GM11168 (cell line): ENCODE data around the gene VPS35L.

Experiments used
- in situ Hi-C: fragments of 300-500 bp; cut with MboI; formaldehyde crosslinking; loops from one replicate; pipeline ENCODE4 v1.12.0; 2022; ENCODE audit warnings: low sequenced_read_pairs; ENCODE audit not compliant: unreplicated experiment

Gene VPS35L

DNA sequence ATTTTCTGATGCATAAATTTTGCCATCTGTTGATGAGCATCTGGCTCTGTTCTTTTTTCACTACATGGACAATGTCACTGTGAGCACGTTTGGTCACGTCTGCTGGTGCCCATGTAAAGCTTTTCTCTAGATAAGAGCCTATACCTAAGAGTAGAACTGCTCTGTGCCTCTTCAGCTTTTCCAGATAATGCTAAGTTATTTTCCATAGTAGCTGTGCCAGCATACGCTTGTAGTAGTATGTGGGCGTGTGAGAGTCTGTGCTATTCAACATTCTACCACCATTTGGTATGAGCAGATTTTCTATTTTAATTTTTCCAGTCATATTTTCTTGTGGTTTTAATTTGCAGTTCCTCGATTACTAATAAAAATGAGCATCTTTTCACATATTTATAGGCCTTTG, 33.2 kb downstream of the VPS35L start:
- in situ Hi-C loops, result no loop called here

GRCh38 chr16:19589106-19589505, 33.6 kb downstream of the VPS35L start:
- in situ Hi-C loops, result no loop called here

- in situ Hi-C loops, result no loop called here
Measured at GRCh38 chr16:19589771-19590302, 34.3 kb downstream of the VPS35L start.

GRCh38 chr16:19595043-19595767, 39.7 kb downstream of the VPS35L start:
- in situ Hi-C loops, result no loop called here

- in situ Hi-C loops, result no loop called here
Measured at GRCh38 chr16:19598805-19599510, 43.5 kb downstream of the VPS35L start.

DNA sequence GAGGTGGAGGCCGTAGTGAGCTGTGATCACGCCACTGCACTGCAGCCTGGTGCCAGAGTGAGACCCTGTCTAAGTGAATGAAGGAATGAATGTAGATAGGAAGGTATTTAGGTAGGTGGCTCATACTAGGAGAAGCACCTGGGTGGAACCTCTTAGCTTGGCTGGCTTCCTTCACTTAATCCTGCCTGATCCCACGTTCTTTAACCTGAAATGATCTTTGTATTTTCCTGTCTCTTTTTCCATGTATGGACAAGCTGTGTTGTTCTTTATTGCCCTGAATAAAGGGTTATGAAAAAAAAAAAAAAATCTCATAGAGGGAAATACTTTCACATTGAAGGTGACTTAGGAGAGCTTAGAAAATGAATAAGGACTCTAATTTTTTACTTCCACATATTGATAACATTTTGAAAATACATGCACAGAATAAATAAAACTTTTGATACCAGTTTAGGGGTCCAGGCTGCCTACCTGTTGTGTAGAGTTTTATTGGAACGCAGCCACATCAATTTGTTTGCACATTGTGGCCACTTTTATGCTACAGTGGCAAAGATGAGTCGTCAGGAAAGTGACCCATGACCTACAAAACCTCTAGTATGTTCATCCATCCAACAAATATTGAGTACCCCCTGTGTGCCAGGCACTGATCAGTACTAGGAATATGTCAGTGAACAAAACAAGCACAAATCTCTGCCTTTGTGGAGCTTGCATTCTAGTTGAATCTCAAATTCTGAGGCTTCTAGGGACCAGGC, 44.6 kb downstream of the VPS35L start:
- in situ Hi-C loops, result no loop called here

GRCh38 chr16:19601083-19601976, 45.8 kb downstream of the VPS35L start:
- in situ Hi-C loops, result no loop called here

DNA sequence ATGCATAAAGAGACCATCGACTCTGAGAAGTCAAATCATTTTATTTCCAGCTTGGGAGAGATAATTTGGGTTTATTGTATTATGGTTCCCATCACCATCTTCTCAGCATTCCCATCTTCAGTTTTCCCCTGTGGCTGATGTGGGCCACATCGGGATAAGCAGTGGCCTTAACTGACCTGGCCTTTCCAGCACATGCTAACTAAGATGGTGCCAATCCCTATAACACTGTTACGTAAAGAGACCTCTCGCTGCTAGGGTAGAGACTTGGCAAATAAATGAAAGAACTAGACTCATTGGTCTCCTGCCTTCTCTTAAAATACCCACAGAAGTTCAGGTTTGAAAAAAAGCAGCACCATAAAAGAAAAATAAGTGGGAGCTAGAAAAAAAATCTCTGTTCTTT, 49.4 kb downstream of the VPS35L start:
- in situ Hi-C loops, result no loop called here

DNA sequence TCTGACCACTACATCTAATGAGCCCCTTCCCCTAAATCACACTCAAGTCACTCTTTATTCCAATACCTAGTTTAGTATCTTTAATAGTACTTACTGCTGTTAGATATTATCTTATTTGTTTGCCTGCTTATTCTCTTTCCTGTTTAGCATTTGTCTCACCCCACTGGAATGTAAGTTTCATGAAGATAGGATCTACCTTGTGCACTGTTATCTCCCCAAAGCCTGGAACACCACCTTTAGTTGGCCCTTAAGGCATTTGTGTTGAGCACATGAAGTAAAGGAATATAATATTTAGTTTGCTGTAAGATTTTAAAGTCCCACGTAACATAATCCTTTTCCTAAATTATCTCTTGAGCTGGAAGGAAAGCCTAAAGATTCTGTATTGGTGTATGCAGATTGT, 50.2 kb downstream of the VPS35L start:
- in situ Hi-C loops, result no loop called here

GRCh38 chr16:19607616-19608280, 52.2 kb downstream of the VPS35L start:
- in situ Hi-C loops, result no loop called here

DNA sequence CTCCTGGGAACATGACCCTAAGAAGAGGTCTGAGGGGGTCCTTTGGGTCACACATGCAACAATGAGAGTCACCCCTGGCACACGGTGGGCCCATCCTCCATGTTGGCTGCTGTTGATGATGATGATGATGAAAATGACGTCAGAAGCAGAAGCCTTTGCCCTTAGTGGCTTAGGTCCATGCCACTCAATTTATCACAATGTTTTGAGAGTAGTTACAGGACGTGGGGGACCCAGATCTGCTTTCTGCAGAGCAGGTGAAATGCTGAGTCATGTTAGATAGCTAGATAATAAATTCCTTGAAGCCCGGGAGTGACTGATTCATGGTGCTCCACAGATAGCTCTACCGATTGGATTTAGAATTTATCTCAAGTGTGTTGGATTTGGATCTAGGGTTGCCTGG, 53.9 kb downstream of the VPS35L start:
- in situ Hi-C loops, result no loop called here

- in situ Hi-C loops, result no loop called here
Measured at GRCh38 chr16:19610200-19610599, 54.7 kb downstream of the VPS35L start.

DNA sequence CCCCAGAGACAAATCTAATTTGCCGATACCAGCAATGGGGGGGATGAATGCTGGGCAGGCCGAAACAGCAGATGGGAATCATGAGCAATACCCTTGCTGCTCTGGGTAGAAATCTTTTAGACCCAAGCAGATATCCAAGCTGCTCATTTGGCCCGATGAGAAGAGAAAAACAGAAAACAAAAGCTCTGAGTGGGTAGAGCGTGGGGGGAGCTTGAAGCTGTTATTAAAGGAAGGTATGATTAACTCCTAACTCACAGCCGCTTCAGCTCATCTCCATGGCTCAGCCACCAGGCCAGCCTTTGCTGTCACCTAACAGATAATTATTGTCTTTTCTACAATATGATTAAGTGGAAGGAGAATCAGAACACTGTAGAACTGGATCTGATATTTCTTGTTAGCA, 58.3 kb downstream of the VPS35L start:
- in situ Hi-C loops, result no loop called here

- in situ Hi-C loops, result no loop called here
Measured at GRCh38 chr16:19616241-19616640, 60.7 kb downstream of the VPS35L start.

DNA sequence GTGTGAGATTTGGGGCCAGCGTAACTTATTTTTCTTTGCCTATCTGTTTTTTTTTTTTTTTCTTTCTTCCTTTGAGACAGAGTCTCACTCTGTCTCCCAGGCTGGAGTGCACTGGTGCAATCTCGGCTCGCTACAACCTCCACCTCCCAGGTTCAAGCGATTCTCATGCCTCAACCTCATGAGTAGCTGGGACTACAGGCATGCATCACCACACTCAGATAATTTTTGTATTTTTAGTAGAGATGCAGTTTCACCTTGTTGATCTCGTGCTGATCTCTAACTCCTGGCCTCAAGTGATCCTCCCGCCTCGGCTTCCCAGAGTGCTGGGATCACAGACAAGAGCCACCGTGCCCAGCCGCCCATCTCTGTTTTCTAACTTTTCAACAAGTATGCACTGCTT, 63.4 kb downstream of the VPS35L start:
- in situ Hi-C loops, result no loop called here

DNA sequence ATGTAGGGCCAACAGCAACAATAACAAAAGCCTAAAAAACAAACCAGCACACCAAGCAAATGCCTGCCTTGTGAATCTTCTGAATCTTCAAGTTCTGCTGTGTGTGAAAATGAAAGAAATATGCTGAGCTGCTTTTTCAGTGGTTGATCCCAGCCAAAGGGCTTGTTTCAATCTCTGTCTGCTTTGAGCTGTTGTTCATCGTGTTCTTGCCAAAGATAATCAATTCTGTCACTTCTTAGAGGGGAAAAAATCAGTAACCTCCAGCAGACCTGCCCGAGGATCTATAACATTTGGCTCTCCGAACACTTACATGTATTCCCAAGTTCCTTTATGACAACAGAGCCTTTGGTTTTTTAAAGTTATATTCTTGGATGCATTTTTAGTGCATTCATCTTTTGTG, 65.9 kb downstream of the VPS35L start:
- in situ Hi-C loops, result no loop called here

DNA sequence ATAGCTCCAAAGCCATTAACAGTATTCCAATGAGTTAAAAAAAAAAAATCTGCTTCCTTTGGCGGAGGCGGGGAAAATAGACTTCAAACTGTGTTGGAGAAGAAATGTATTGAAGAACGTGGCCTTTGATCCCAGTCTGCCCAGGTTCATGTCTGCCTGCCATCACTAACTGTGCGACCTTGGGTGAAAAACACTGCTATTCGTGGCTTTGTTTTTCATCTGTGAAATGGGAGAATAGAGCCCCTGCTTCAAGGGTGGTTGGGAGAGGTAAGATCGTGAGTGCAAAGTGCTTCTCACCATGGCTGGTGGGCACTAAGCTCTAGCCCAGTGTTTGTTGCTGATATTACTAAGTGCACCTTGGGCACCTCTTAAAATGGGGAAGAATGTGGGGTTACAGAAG, 69.5 kb downstream of the VPS35L start:
- in situ Hi-C loops, result no loop called here

- in situ Hi-C loops, result no loop called here
Measured at GRCh38 chr16:19636436-19637267, 81.1 kb downstream of the VPS35L start.

DNA sequence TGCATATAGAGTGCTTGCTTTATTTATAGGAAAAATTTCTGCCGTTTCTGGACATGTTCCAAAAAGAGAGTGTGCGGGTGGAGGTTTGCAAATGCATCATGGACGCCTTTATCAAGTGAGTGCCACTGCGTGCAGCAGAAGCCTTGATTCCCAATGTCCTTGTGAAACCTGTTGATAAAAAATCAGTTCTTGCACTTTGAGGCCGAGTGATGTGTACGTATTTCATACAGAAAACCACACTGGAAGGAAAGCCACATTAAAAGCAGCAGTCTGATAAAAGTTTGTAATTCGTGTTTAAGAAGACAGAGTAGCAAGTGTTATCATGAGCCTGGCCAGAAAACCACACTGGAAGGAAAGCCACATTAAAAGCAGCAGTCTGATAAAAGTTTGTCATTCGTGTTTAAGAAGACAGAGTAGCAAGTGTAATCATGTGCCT, 84.5 kb downstream of the VPS35L start:
- in situ Hi-C loops, result no loop called here
